ENCODE measurements around the gene TMEM43. TPM values are rescaled to one million over a fixed set of nuclear protein-coding genes. Genes with fewer than 3 reads are reported as not detected.

TMEM43 gene, protein sequence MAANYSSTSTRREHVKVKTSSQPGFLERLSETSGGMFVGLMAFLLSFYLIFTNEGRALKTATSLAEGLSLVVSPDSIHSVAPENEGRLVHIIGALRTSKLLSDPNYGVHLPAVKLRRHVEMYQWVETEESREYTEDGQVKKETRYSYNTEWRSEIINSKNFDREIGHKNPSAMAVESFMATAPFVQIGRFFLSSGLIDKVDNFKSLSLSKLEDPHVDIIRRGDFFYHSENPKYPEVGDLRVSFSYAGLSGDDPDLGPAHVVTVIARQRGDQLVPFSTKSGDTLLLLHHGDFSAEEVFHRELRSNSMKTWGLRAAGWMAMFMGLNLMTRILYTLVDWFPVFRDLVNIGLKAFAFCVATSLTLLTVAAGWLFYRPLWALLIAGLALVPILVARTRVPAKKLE
- 77.5 and 142 TPM in 2 replicates for total RNA-seq

DNA sequence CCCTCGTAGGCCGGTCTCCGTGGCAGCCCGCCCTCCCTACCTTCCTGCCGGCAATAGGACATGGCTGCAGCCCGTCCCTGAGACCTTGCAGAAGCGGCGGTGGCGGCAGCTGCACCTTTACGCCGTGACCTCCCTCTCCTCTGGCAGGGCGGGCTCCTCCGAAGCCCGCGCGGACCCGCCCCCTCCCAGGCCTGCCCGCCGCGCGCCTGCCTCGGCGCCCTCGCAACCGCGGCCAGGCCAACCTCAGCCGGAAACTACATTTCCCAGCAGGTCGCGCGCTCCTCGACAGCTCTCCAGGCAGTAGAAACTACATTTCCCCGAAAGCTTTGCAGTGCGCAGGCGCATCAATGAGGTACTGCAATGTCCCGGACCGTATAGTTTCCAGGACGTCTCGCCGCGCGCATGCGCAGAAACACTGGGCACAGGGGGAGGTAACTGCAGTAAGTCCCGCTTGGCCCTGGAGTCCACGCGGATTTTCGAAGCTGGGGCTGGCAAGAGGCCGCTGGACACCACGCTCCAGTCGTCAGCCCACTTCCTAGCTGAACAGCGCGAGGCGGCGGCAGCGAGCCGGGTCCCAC is at the start of gene TMEM43, which contains the start of gene CHCHD4:
TSS of gene TMEM43 (plus strand) at position 438 of the 578 bp plus-strand sequence. CDS start 142 bp downstream, outside the sequence.
TSS of gene CHCHD4 (minus strand) at position 256 of the 578 bp plus-strand sequence. CDS start at position 62, 194 bp downstream.

GRCh38 chr3:14178247-14179113 is 53.6 kb downstream of the TMEM43 start, which contains the start of the genes LSM3 and XPC:
TSS of gene LSM3 (plus strand) at chr3:14178817. CDS start at chr3:14178861, 44 bp downstream.
TSS of gene XPC (minus strand) at chr3:14178601. CDS start at chr3:14178568, 33 bp downstream.

Other genes starting within 250 kb of the TMEM43 start
- gene WNT7A, start 245.0 kb upstream of the TMEM43 start, total RNA-seq, result not detected in 2 replicates
- gene CHCHD4, start 182 bp upstream of the TMEM43 start, total RNA-seq, result 11.2 and 14.0 TPM in 2 replicates
- gene XPC, start 53.5 kb downstream of the TMEM43 start, total RNA-seq, result 35.8 and 60.5 TPM in 2 replicates
- gene LSM3, start 53.8 kb downstream of the TMEM43 start, total RNA-seq, result 6.2 and 7.6 TPM in 2 replicates

All from bladder microvascular endothelial cell (primary cell).